HG03521 (cell line): ENCODE data around the gene MRPL9.

Experiments used
- ATAC-seq: cut with Tn5 transposase; IDR thresholded peaks from one replicate; pipeline ENCODE4 v1.9.1; 2021; ENCODE audit warnings: mild to moderate bottlenecking, moderate library complexity; ENCODE audit not compliant: unreplicated experiment

MRPL9 gene

GRCh38 chr1:151713874-151714273 lies 49.4 kb downstream of the MRPL9 start:
- no peak for ATAC-seq

- ATAC-seq, result no peak
Observed at GRCh38 chr1:151713044-151713443, 50.3 kb downstream of the MRPL9 start.

GRCh38 chr1:151711951-151712350 lies 51.3 kb downstream of the MRPL9 start:
- no peak for ATAC-seq

GRCh38 chr1:151711044-151711800 lies 52.1 kb downstream of the MRPL9 start:
- no peak for ATAC-seq

- ATAC-seq, result no peak
Observed at GRCh38 chr1:151710187-151710840, 53.0 kb downstream of the MRPL9 start.
